GM18526 (cell line): ENCODE data around the gene GALNT3.

Experiments
- POLR2A ChIP-seq: IDR thresholded peaks from 3 replicates; pipeline ENCODE4 v1.6.1; 2011; ENCODE audit not compliant: insufficient read length; ENCODE audit errors: extremely low read depth

GALNT3 gene

GRCh38 chr2:165778653-165779451, 15.2 kb downstream of the GALNT3 start:
- no peak for TF ChIP-seq POLR2A

GRCh38 chr2:165778187-165778556, 15.9 kb downstream of the GALNT3 start:
- no peak for TF ChIP-seq POLR2A

GRCh38 chr2:165777522-165778186, 16.4 kb downstream of the GALNT3 start:
- TF ChIP-seq POLR2A = no peak

GRCh38 chr2:165776796-165777195, 17.3 kb downstream of the GALNT3 start:
- TF ChIP-seq POLR2A = no peak

- TF ChIP-seq POLR2A = no peak
Measured at GRCh38 chr2:165776013-165776412, 18.0 kb downstream of the GALNT3 start.

GRCh38 chr2:165773684-165774083, 20.4 kb downstream of the GALNT3 start:
- TF ChIP-seq POLR2A = no peak

GRCh38 chr2:165772183-165772582, 21.9 kb downstream of the GALNT3 start:
- no peak for TF ChIP-seq POLR2A

DNA sequence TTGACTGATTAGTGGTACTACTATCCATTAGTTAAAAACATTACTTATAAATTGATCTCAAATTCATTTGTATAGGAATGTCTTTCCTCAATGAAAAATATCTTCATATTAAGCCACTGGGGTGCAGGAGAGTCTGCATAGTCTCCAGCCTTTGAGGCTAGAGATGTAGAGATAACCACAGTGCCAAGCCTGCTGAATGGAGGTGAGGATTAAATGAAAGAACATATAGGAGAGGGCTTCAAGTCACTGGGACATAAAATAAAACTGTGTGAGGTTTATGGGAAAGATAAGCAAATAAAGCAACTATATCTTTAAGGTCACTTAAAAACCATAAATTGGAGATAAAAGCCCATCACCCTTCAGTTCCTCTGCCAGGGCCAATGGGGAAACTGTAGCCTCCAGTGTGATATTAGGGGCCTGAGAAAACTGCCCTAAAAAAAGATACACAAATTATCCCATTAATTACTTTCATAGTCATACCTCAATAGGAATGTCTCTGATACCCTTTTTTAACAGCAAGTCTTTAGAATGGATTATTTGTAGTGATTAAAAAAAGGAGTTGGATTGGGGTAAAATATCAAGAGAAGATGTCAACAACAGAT, 27.6 kb downstream of the GALNT3 start:
- TF ChIP-seq POLR2A = no peak

- no peak for TF ChIP-seq POLR2A
Measured at GRCh38 chr2:165762723-165763122, 31.3 kb downstream of the GALNT3 start.

DNA sequence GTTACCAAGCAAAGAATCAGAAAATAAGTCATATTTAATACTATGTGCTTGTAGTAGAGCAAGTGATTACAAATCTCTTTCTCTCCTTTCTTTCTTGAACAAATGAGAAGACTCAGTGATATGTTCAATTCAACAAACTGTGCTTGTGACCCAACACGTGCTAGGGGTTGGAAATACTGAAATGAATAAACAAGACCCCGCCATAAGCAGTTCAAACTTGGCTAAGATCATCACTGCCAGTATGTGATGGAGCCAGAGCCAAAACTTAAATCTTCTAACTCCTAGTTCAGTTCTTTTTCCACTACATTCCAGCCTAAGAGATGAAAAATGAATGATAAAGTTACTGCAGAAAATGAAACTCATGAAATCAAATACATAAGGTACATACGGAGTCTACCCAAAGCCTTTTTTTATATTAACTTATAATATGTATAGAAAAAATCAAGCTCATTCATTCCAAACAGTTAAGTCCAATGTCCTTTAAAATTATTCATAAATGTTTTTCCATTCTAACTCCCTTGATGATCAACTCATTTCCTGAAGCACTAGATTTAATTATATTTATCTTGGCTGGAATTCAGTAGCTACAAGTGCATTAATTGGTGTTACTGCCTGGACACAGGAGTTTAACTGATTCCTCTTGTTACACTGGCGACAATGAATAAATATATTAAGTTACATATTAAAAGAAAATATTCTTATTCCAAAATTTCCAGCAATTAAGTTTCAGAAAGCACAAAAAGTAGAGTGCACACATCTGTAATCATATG, 36.0 kb downstream of the GALNT3 start:
- TF ChIP-seq POLR2A = no peak

GRCh38 chr2:165746501-165746900, 47.5 kb downstream of the GALNT3 start:
- TF ChIP-seq POLR2A = no peak

GRCh38 chr2:165745916-165746315, 48.1 kb downstream of the GALNT3 start:
- no peak for TF ChIP-seq POLR2A

DNA sequence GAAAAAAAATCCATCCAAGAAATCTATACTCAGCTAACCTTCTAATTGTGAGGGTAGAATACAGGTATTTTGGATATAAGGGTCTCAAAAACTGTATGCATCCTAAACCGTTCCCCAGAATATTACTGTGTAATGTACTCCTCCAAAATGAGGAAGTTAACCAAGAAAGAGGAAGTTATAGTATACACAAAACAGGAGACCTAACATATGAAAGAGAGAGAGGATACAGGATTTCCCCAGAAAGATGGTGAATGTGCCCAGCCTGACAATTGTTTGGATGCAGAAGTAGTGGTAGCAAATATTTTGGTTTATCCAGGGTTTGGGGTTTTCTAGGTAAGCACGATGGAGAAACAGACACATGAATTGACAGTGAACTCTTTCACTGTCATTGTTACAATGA, 50.6 kb downstream of the GALNT3 start:
- no peak for TF ChIP-seq POLR2A

DNA sequence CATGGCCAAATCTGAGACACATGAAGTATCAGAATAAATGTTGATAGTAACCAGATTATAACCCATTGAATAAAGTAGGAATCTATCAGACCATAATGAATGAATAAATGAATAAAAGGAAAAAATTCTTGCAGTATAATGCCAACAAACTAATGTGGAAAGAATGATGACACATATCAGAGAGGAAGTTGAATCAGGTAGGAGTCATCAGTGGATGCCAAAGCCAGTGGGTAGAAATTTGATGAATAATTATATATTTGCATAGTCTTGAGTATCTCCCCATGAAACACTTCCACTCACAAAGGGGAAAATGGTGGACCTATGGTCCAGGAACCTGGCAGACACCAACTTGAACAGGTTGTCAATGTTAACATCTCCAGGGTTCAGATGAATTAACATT, 68.6 kb downstream of the GALNT3 start:
- no peak for TF ChIP-seq POLR2A

DNA sequence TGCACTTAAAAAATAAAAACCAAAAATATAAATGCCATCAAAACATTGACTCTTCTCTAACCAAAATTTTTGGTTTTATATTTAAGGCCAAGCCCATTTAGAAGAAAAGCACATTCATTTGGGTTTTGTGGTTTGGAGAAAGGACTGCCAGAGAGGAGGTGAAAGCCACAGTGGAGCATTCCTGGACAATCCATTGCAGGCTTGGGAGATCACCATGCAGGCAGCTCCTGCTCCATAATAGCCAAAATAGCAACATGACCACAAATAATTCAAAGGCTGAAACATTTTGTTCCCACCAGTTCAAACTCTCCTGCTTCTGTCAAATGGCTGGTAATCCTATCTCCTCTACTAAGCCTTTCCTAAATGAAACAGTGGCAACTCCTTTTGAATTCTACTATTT, 73.5 kb downstream of the GALNT3 start:
- no peak for TF ChIP-seq POLR2A
